ENCODE results near the gene MEIS2. TPM values are rescaled to one million over a fixed set of nuclear protein-coding genes. Genes with fewer than 3 reads are reported as not detected.
A peak's percentile ranks its signal among the peaks of the same experiment; 100 is the strongest.

Gene MEIS2
- total RNA-seq, 1 donor from 2014 or later, result 6.3 TPM

GRCh38 chr15:37112971-37113670 lies 12.8 kb upstream of the MEIS2 start:
- no peak for DNase-seq (ENCODE audit: low read depth in 2 of 2)

- DNase-seq (ENCODE audit: low read depth in 2 of 2), result no peak
Observed at GRCh38 chr15:37112171-37112570, 11.8 kb upstream of the MEIS2 start.

- DNase-seq (ENCODE audit: low read depth in 2 of 2), result no peak
Observed at GRCh38 chr15:37111427-37111717, 11.0 kb upstream of the MEIS2 start.

- peak in 1 of 2 donors; percentile 34 for DNase-seq (ENCODE audit: low read depth in 2 of 2)
Observed at GRCh38 chr15:37109872-37110572, 9.7 kb upstream of the MEIS2 start.

- DNase-seq (ENCODE audit: low read depth in 2 of 2), result no peak
Observed at GRCh38 chr15:37109168-37109871, 9.0 kb upstream of the MEIS2 start.

- no peak for DNase-seq (ENCODE audit: low read depth in 2 of 2)
Observed at GRCh38 chr15:37108381-37109167, 8.2 kb upstream of the MEIS2 start.

- no peak for DNase-seq (ENCODE audit: low read depth in 2 of 2)
Observed at GRCh38 chr15:37107744-37108380, 7.5 kb upstream of the MEIS2 start.

- DNase-seq (ENCODE audit: low read depth in 2 of 2), result no peak
Observed at GRCh38 chr15:37107071-37107743, 6.9 kb upstream of the MEIS2 start.

- DNase-seq (ENCODE audit: low read depth in 2 of 2), result peak in 1 of 2 donors; percentile 66
Observed at GRCh38 chr15:37106490-37107001, 6.2 kb upstream of the MEIS2 start.

- DNase-seq (ENCODE audit: low read depth in 2 of 2), result no peak
Observed at GRCh38 chr15:37105889-37106288, 5.5 kb upstream of the MEIS2 start.

- DNase-seq (ENCODE audit: low read depth in 2 of 2), result no peak
Observed at GRCh38 chr15:37105029-37105428, 4.7 kb upstream of the MEIS2 start.

- DNase-seq (ENCODE audit: low read depth in 2 of 2), result no peak
Observed at GRCh38 chr15:37104424-37104981, 4.2 kb upstream of the MEIS2 start.

GRCh38 chr15:37103475-37104423 lies 3.4 kb upstream of the MEIS2 start:
- no peak for DNase-seq (ENCODE audit: low read depth in 2 of 2)

GRCh38 chr15:37103163-37103435 lies 2.8 kb upstream of the MEIS2 start:
- DNase-seq (ENCODE audit: low read depth in 2 of 2), result no peak

GRCh38 chr15:37102305-37103162 lies 2.2 kb upstream of the MEIS2 start:
- peak in 1 of 2 donors; percentile 39 for DNase-seq (ENCODE audit: low read depth in 2 of 2)

- DNase-seq (ENCODE audit: low read depth in 2 of 2), result no peak
Observed at GRCh38 chr15:37101980-37102304, 1.6 kb upstream of the MEIS2 start.

GRCh38 chr15:37100966-37101215 lies 542 bp upstream of the MEIS2 start:
- no peak for DNase-seq (ENCODE audit: low read depth in 2 of 2)

- peak in 1 of 2 donors; percentile 73 for DNase-seq (ENCODE audit: low read depth in 2 of 2)
Observed at GRCh38 chr15:37099319-37100108, 835 bp downstream of the MEIS2 start.

Measured in dermis microvascular lymphatic vessel endothelial cell (primary cell).